IPS-NIHi7 (cell line): Measurements from ENCODE around the gene MAPKAP1.

Experiments used
- DNase-seq: peaks from one replicate; pipeline ENCODE4 v3.0.0; 2012; ENCODE audit warnings: mixed read lengths; ENCODE audit errors: extremely low spot score

MAPKAP1 gene

GRCh38 chr9:125431741-125432271, 275.2 kb downstream of the MAPKAP1 start:
- no peak for DNase-seq

- no peak for DNase-seq
Observed at GRCh38 chr9:125431012-125431305, 276.0 kb downstream of the MAPKAP1 start.

- no peak for DNase-seq
Observed at GRCh38 chr9:125430161-125431011, 276.6 kb downstream of the MAPKAP1 start.

GRCh38 chr9:125429476-125430160, 277.4 kb downstream of the MAPKAP1 start:
- DNase-seq: no peak

- no peak for DNase-seq
Observed at GRCh38 chr9:125428902-125429467, 278.0 kb downstream of the MAPKAP1 start.

GRCh38 chr9:125428060-125428901, 278.7 kb downstream of the MAPKAP1 start:
- peak; percentile 69 for DNase-seq

GRCh38 chr9:125427556-125427955, 279.5 kb downstream of the MAPKAP1 start:
- no peak for DNase-seq

GRCh38 chr9:125426926-125427325, 280.1 kb downstream of the MAPKAP1 start:
- DNase-seq: no peak

- DNase-seq: no peak
Observed at GRCh38 chr9:125425901-125426515, 281.0 kb downstream of the MAPKAP1 start.

- DNase-seq: no peak
Observed at GRCh38 chr9:125425170-125425897, 281.7 kb downstream of the MAPKAP1 start.

- no peak for DNase-seq
Observed at GRCh38 chr9:125423964-125424363, 283.0 kb downstream of the MAPKAP1 start.

- DNase-seq: no peak
Observed at GRCh38 chr9:125422853-125423252, 284.2 kb downstream of the MAPKAP1 start.

- no peak for DNase-seq
Observed at GRCh38 chr9:125421591-125422181, 285.3 kb downstream of the MAPKAP1 start.

GRCh38 chr9:125421166-125421565, 285.8 kb downstream of the MAPKAP1 start:
- no peak for DNase-seq

- no peak for DNase-seq
Observed at GRCh38 chr9:125418404-125418803, 288.6 kb downstream of the MAPKAP1 start.

GRCh38 chr9:125416517-125416916, 290.5 kb downstream of the MAPKAP1 start:
- DNase-seq: no peak

GRCh38 chr9:125415583-125416460, 291.2 kb downstream of the MAPKAP1 start:
- no peak for DNase-seq

GRCh38 chr9:125413579-125413978, 293.4 kb downstream of the MAPKAP1 start:
- no peak for DNase-seq

GRCh38 chr9:125412166-125412565, 294.8 kb downstream of the MAPKAP1 start:
- DNase-seq: no peak
